Stomach (tissue), 9 donors: ENCODE measurements around the gene PLSCR2. TPM values are rescaled to one million over a fixed set of nuclear protein-coding genes. Genes with fewer than 3 reads are reported as not detected.
A peak's percentile ranks its signal among the peaks of the same experiment; 100 is the strongest.

Experiments used
- DNase-seq, 2 donors: peaks; one replicate each; pipeline versions ENCODE4 v3.0.0 to v3.0.0-alpha.2; 2013 to 2019
- H3K27ac ChIP-seq, 5 donors: fragments of 200-600 bp in 4 of 5; sonication (generic) in 4 of 5; one replicate each; pipeline ENCODE4 v1.5.1; 2013 to 2019; ENCODE audit warnings: mild to moderate bottlenecking in 1 of 5, moderate library complexity in 1 of 5
- H3K27me3 ChIP-seq, 3 donors: fragments of 200-600 bp; sonication (generic); one replicate each; pipeline ENCODE4 v1.5.1; 2017 to 2019; ENCODE audit warnings: mixed run types in 1 of 3
- H3K36me3 ChIP-seq, 4 donors: fragments of 200-600 bp; sonication (generic); 1 replicate in 3 of 4; 2 replicates in 1 of 4; pipeline ENCODE4 v1.5.1; 2016 to 2019
- H3K4me1 ChIP-seq, 4 donors: fragments of 200-600 bp; sonication (generic); one replicate each; pipeline ENCODE4 v1.5.1; 2016 to 2019
- H3K4me3 ChIP-seq, 4 donors: fragments of 200-600 bp; sonication (generic) in 3 of 4; one replicate each; pipeline ENCODE4 v1.5.1; 2016 to 2019; ENCODE audit warnings: mild to moderate bottlenecking in 1 of 4
- H3K9me3 ChIP-seq, 4 donors: fragments of 200-600 bp; sonication (generic); one replicate each; pipeline ENCODE4 v1.5.1; 2016 to 2019
- EP300 ChIP-seq: sonication (generic); formaldehyde crosslinking; IDR thresholded peaks from one replicate; pipeline ENCODE4 v1.6.1; 2017; ENCODE audit warnings: antibody characterized with exemption
- POLR2A ChIP-seq, 4 donors: fragments of 450-650 bp; IDR thresholded peaks; one replicate each; pipeline ENCODE4 v1.6.1; 2016; ENCODE audit warnings: antibody characterized with exemption in 4 of 4, control low read depth in 2 of 4, mild to moderate bottlenecking in 1 of 4, moderate library complexity in 1 of 4
- POLR2AphosphoS5 ChIP-seq, 3 donors: sonication (generic); formaldehyde crosslinking; IDR thresholded peaks; one replicate each; pipeline ENCODE4 v1.6.1; 2016; ENCODE audit warnings: antibody characterized with exemption in 3 of 3
- WGBS, 5 donors: extraction: QIAGEN DNeasy Blood & Tissue Kit in 3 of 5; methylation state at CpG; one replicate each; pipeline versions ENCODE4 v1.1.5 to v1.1.7; 2013 to 2018; 5-methylcytosine and 5-hydroxymethylcytosine counted together
- intact Hi-C: fragments of 100-400 bp; cut with DNase I; formaldehyde crosslinking; loops from one replicate; pipeline ENCODE4 v1.15.1; 2023; ENCODE audit warnings: low total_unique reads
- polyA plus RNA-seq, 3 donors: library from polyadenylated mRNA; stranded (reverse); fragments of 200-250 nt; gene quantifications; one replicate each; pipeline ENCODE4 v1.2.3, GENCODE V29; 2013
- total RNA-seq, 5 donors: library from RNA; depleted of rRNA; stranded (reverse); fragments of >200 nt; gene quantifications; one replicate each; pipeline versions ENCODE4 v1.1.0 to v1.2.3, GENCODE V29; 2014 to 2016
- TF ChIP-seq, protein P1 (sequence below), 7 experiments: fragments of 450-650 bp in 4 of 7; fragments of 200-600 bp in 3 of 7; sonication (generic) in 3 of 7; IDR thresholded peaks; one replicate each; pipeline ENCODE4 v1.5.1; 2016 to 2019; ENCODE audit warnings: antibody characterized with exemption in 7 of 7, control low read depth in 2 of 7, mild to moderate bottlenecking in 1 of 7
- donor health status: healthy with polysubstance abuse.
- donor health status: Bipolar disorder and iron deficiency.
- donor health status: healthy.

The PLSCR2 gene
- total and polyA plus RNA-seq, 8 donors: 0.20 to 0.73 TPM; not detected in 6

DNA sequence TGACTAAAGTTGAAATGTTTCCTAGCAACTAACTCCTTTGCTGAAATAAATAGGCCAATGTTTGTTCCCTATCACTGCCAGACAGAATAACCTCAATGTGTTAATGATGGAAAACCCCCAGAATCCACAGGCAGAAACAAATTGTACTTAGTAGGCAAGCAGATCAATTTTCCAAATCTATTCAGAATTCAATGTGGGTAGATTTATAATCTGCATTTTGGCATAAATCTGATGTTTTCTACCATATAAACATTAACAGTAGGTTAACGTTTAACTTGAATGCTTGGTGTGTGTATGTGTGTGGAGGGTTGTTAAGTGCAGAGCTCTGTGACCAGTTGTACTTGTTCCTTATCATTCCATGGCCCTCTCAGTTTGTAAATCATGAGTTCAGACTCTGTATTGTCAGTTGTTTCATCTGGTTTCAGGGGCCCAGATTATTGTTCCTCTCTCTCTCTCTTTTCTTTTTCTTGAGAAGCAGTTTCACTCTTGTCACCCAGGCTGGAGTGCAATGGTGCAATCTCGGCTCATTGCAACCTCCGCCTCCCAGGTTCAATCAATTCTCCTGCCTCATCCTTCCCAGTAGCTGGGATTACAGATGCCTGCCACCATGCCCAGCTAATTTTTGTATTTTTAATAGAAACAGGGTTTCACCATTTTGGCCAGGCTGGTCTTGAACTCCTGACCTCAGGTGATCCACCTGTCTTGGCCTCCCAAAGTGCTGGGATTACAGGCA lies 42.2 kb upstream of the PLSCR2 start:
- Histone ChIP-seq H3K27ac (peak overlapping the region; percentile 54 to 66 (median 63)), H3K4me3 (no peak overlapping the region), H3K27me3 (no peaks in the 10 kb centered on the region), H3K9me3 (no peaks in the 10 kb centered on the region), H3K36me3 (peaks cover 4 to 40% (median 20%) of the 10 kb centered on the region in 4 donors), H3K4me1 (peaks cover 6 to 49% (median 13%) of the 10 kb centered on the region in 4 donors)
- intact Hi-C loops: no loop called here
- no peak for TF ChIP-seq EP300
- TF ChIP-seq, protein P1, sequence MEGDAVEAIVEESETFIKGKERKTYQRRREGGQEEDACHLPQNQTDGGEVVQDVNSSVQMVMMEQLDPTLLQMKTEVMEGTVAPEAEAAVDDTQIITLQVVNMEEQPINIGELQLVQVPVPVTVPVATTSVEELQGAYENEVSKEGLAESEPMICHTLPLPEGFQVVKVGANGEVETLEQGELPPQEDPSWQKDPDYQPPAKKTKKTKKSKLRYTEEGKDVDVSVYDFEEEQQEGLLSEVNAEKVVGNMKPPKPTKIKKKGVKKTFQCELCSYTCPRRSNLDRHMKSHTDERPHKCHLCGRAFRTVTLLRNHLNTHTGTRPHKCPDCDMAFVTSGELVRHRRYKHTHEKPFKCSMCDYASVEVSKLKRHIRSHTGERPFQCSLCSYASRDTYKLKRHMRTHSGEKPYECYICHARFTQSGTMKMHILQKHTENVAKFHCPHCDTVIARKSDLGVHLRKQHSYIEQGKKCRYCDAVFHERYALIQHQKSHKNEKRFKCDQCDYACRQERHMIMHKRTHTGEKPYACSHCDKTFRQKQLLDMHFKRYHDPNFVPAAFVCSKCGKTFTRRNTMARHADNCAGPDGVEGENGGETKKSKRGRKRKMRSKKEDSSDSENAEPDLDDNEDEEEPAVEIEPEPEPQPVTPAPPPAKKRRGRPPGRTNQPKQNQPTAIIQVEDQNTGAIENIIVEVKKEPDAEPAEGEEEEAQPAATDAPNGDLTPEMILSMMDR (IDR thresholded peaks at IDR 0.05): no peak
- no peak for TF ChIP-seq POLR2A (IDR thresholded peaks at IDR 0.05)
- peak in 1 of 3 donors; percentile 49 for TF ChIP-seq POLR2AphosphoS5 (IDR thresholded peaks at IDR 0.05)
- 41 to 75% (median 46%) methylated on average over 3 of the region's 3 CpGs for WGBS, 5 donors
- DNase-seq: peak in 1 of 2 donors; percentile 88

DNA sequence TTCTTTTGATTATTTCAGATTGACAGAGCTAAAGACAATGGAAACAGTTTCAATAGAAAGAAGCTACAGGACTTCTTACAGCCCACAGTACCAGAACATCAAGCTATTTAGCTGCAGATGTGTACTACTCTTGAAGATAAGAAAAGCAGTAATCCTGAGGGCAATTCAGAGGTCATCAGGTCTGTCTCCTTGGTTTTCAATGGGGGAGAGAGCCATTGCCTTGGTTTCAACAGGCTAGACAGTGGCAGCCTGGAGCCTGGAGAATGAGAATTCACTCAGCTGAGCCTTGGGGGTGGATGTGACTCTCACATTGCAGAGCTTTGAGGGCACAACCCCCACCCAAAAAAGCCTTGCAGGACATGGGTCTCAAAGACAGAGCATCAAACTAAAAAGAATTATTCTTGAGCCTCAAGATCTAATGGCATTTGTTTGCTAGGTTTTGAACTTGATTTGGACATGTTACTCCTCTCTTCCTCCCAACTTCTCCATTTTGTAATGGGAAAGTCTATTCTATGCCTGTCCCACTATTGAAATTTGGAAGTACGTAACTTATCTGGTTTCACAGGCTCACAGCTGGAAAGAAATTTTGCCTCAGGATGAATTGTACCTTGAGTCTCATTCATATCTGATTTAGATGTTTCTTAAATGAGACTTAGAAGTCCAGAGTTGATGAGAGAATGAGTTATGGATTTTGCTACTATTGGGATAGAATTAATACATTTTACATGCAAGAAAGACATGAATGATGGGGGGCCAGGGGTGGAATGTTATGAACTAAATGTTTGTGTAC lies 38.2 kb upstream of the PLSCR2 start:
- no peak for DNase-seq
- 86 to 95% (median 93%) methylated on average over 1 of the region's 1 CpG for WGBS, 5 donors
- intact Hi-C loops: no loop called here
- peaks cover 0 to under 1% (median 0%) of the 10 kb centered on the region in 4 donors for H3K36me3 ChIP-seq
- TF ChIP-seq POLR2A (IDR thresholded peaks at IDR 0.05): no peak
- TF ChIP-seq, protein P1 (IDR thresholded peaks at IDR 0.05): no peak
- no peak for TF ChIP-seq POLR2AphosphoS5 (IDR thresholded peaks at IDR 0.05)
- no peak for TF ChIP-seq EP300
- H3K4me3 ChIP-seq: no peak overlapping the region
- no peaks in the 10 kb centered on the region for H3K27me3 ChIP-seq
- peak overlapping the region in 3 of 5 donors; percentile 52 to 72 (median 66) for H3K27ac ChIP-seq
- no peaks in the 10 kb centered on the region for H3K9me3 ChIP-seq
- peaks cover 0 to 74% (median 23%) of the 10 kb centered on the region in 4 donors for H3K4me1 ChIP-seq

DNA sequence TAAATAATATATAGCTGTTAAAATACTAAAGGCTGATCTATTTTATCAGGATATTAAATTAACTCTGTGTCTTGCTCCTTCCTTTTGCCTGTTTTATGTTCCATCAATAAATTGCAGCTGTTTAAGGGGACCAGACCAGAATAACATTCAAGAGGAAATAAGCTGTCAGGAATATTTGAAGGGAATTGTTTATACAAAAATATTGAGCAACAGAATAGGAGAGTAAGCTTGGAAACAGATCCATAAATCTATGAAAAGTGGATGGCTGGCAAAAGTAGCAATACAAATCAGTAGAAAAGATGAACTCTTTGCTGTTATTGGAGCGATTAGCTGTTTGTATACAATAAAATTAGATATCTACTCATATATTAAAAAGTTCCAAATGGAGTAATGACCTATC lies 36.2 kb upstream of the PLSCR2 start:
- TF ChIP-seq POLR2A (IDR thresholded peaks at IDR 0.05) (no peak), POLR2AphosphoS5 (IDR thresholded peaks at IDR 0.05) (no peak), EP300 (no peak)
- TF ChIP-seq, protein P1 (IDR thresholded peaks at IDR 0.05): no peak
- Histone ChIP-seq H3K27me3 (no peaks in the 10 kb centered on the region), H3K4me3 (no peak overlapping the region), H3K27ac (no peak overlapping the region), H3K36me3 (no peaks in the 10 kb centered on the region), H3K9me3 (no peaks in the 10 kb centered on the region), H3K4me1 (peaks cover 0 to 54% (median 17%) of the 10 kb centered on the region in 4 donors)
- 74 to 86% (median 81%) methylated on average over 1 of the region's 1 CpG for WGBS, 5 donors
- intact Hi-C loops: no loop called here
- DNase-seq: no peak

DNA sequence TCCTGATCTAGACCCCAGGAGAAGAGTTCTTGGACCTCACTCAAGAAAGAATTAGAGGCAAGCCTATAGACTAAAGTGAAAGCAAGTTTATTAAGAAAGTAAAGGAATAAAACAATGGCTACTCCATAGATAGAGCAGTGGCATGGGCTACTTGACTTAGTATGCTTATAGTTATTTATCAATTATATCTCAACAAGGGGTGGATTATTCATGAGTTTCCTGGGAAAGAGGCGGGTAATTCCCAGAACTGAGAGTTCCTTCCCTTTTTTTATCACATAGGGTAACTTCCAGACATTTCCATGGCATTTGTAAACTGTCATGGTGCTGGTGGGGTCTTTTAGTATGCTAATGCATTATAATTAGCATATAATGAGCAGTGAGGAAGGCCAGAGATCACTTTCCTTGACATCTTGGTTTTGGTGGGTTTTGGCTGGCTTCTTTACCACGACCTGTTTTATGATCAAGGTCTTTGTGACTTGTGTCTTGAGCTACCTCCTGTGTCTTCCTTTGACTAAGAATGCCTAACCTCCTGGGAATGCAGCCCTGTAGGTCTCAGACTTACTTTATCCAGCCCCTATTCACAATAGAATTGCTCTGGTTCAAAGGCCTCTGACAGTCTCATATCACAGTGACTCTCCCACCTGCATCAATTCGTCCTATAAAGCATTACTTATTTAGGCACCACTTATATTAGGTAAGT lies 35.3 kb upstream of the PLSCR2 start:
- no peak for DNase-seq
- TF ChIP-seq, protein P1 (IDR thresholded peaks at IDR 0.05): no peak
- TF ChIP-seq EP300: no peak
- no peak for TF ChIP-seq POLR2AphosphoS5 (IDR thresholded peaks at IDR 0.05)
- TF ChIP-seq POLR2A (IDR thresholded peaks at IDR 0.05): no peak
- no peaks in the 10 kb centered on the region for H3K36me3 ChIP-seq
- H3K27me3 ChIP-seq: no peaks in the 10 kb centered on the region
- no peaks in the 10 kb centered on the region for H3K9me3 ChIP-seq
- intact Hi-C loops: no loop called here
- peak overlapping the region in 2 of 5 donors; percentile 18 to 24 for H3K27ac ChIP-seq
- WGBS, 5 donors: 64 to 88% (median 81%) methylated on average over 3 of the region's 3 CpGs
- H3K4me1 ChIP-seq: peaks cover 0 to 48% (median 17%) of the 10 kb centered on the region in 4 donors
- no peak overlapping the region for H3K4me3 ChIP-seq
